ENCODE results near the gene CTBS. TPM values are rescaled to one million over a fixed set of nuclear protein-coding genes. Genes with fewer than 3 reads are reported as not detected.

CTBS gene
- polyA plus RNA-seq, 1 donor from 2014 or later, result 0.95 TPM

- no peaks in the 10 kb centered on the region for H3F3A ChIP-seq (ENCODE audit: insufficient read depth, low read length, poor library complexity, severe bottlenecking)
- H3K27me3 ChIP-seq (ENCODE audit: insufficient read depth, low read depth, low read length), result no peaks in the 10 kb centered on the region
- H3K9ac ChIP-seq (ENCODE audit: low read length), result no peak overlapping the region
- H3K9me2 ChIP-seq (ENCODE audit: insufficient read depth, low read length), result no peaks in the 10 kb centered on the region
- no peak overlapping the region for H3K27ac ChIP-seq (ENCODE audit: low read length)
- H3K4me3 ChIP-seq (ENCODE audit: low read length), result no peak overlapping the region
- H3K36me3 ChIP-seq (ENCODE audit: insufficient read depth, low read length), result no peaks in the 10 kb centered on the region
- H2AFZ ChIP-seq (ENCODE audit: low read depth, low read length), result no peak overlapping the region
- no peaks in the 10 kb centered on the region for H3K9me3 ChIP-seq (ENCODE audit: low read length)
- H3K79me2 ChIP-seq (replicated peaks; ENCODE audit: insufficient read depth, low read length), result no peaks in the 10 kb centered on the region
- no peaks in the 10 kb centered on the region for H4K20me1 ChIP-seq (ENCODE audit: insufficient read depth)
- H3K4me2 ChIP-seq (ENCODE audit: low read length), result no peak overlapping the region
- TF ChIP-seq TAF1 (IDR thresholded peaks at IDR 0.05; ENCODE audit: low read depth), result no peak
- TF ChIP-seq CTCF (IDR thresholded peaks at IDR 0.05; ENCODE audit: poor library complexity, severe bottlenecking), result no peak
Measured at GRCh38 chr1:84584126-84584525, 9.9 kb upstream of the CTBS start.

- no peak overlapping the region for H3K4me3 ChIP-seq (ENCODE audit: low read length)
Measured at GRCh38 chr1:84583648-84584047, 9.4 kb upstream of the CTBS start.

More at GRCh38 chr1:84583648-84584047, 9.4 kb upstream of the CTBS start:
- Histone ChIP-seq H3K9me2 (ENCODE audit: insufficient read depth, low read length) (no peaks in the 10 kb centered on the region), H2AFZ (ENCODE audit: low read depth, low read length) (no peak overlapping the region), H3K36me3 (ENCODE audit: insufficient read depth, low read length) (no peaks in the 10 kb centered on the region), H3K79me2 (replicated peaks; ENCODE audit: insufficient read depth, low read length) (no peaks in the 10 kb centered on the region), H4K20me1 (ENCODE audit: insufficient read depth) (no peaks in the 10 kb centered on the region), H3K27me3 (ENCODE audit: insufficient read depth, low read depth, low read length) (no peaks in the 10 kb centered on the region), H3K9me3 (ENCODE audit: low read length) (no peaks in the 10 kb centered on the region), H3K4me2 (ENCODE audit: low read length) (no peak overlapping the region), H3K9ac (ENCODE audit: low read length) (no peak overlapping the region), H3K27ac (ENCODE audit: low read length) (no peak overlapping the region), H3F3A (ENCODE audit: insufficient read depth, low read length, poor library complexity, severe bottlenecking) (no peaks in the 10 kb centered on the region)
- no peak for TF ChIP-seq EZH2 (IDR thresholded peaks at IDR 0.05; ENCODE audit: borderline replicate concordance, insufficient read depth, low read length, poor library complexity, severe bottlenecking)
- TF ChIP-seq EP300 (conservative IDR thresholded peaks at IDR 0.05; ENCODE audit: poor library complexity, severe bottlenecking), result no peak
- no peak for TF ChIP-seq SMC3 (conservative IDR thresholded peaks at IDR 0.05; ENCODE audit: poor library complexity)
- TF ChIP-seq CTCF (IDR thresholded peaks at IDR 0.05; ENCODE audit: poor library complexity, severe bottlenecking), result no peak
- no peak for TF ChIP-seq RAD21 (conservative IDR thresholded peaks at IDR 0.05)
- no peak for TF ChIP-seq REST (IDR thresholded peaks at IDR 0.05; ENCODE audit: borderline replicate concordance)
- TF ChIP-seq MXI1 (conservative IDR thresholded peaks at IDR 0.05; ENCODE audit: poor library complexity, severe bottlenecking), result no peak
- TF ChIP-seq POLR2AphosphoS5 (IDR thresholded peaks at IDR 0.05), result no peak
- TF ChIP-seq TAF1 (IDR thresholded peaks at IDR 0.05; ENCODE audit: low read depth), result no peak
